Measurements from ENCODE around the gene PLXNB2.

PLXNB2 gene

DNA sequence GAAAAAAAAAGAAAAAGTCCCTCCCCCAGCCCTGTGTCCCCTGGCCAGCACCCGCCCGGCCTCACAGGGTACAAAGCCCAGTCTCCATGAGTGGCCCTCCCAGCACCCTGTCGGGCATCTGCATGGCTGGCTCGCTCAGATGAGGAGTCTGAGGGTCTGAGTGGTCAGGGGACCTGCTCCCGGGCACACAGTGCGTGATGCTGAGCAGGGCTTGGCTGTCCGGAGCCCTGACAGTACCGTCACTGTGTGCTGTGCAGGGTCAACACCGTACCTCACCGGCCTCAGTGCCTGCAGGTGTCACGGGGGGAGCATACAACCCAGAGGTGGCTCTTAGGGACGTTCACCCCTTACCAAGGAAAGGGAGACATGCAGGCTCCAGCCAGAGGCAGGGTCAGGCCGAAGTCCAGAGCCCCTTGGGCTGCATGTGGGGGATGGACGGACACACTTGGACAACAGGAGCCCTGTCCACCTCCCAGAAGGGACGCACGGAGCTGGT, 3.6 kb upstream of the PLXNB2 start:
- Histone ChIP-seq H3K4me3 (ENCODE audit: low read length) (no peak overlapping the region), H3K9ac (ENCODE audit: low read length) (no peak overlapping the region), H3K9me3 (replicated peaks; ENCODE audit: insufficient read depth, low read length) (no peaks in the 10 kb centered on the region), H3K4me2 (ENCODE audit: low read depth, low read length) (no peak overlapping the region), H2AFZ (ENCODE audit: low read length) (no peak overlapping the region), H3K4me1 (ENCODE audit: low read length) (peaks cover 32% of the 10 kb centered on the region), H3K79me2 (ENCODE audit: low read length) (peaks cover 22% of the 10 kb centered on the region), H4K20me1 (ENCODE audit: insufficient read depth, low read length) (no peaks in the 10 kb centered on the region), H3K27ac (ENCODE audit: low read length) (no peak overlapping the region), H3K36me3 (replicated peaks; ENCODE audit: insufficient read depth, low read length) (no peaks in the 10 kb centered on the region), H3F3A (ENCODE audit: insufficient read depth, low read length) (peaks cover 19% of the 10 kb centered on the region), H3K9me2 (replicated peaks; ENCODE audit: insufficient read depth, low read length) (no peaks in the 10 kb centered on the region), H3K27me3 (replicated peaks; ENCODE audit: insufficient read depth, low read length) (no peaks in the 10 kb centered on the region)
- no peak for TF ChIP-seq EZH2 (optimal IDR thresholded peaks at IDR 0.05; ENCODE audit: low read depth, low read length)
- no peak for TF ChIP-seq EZH2phosphoT487 (IDR thresholded peaks at IDR 0.05; ENCODE audit: low read length)
- TF ChIP-seq, protein P1, sequence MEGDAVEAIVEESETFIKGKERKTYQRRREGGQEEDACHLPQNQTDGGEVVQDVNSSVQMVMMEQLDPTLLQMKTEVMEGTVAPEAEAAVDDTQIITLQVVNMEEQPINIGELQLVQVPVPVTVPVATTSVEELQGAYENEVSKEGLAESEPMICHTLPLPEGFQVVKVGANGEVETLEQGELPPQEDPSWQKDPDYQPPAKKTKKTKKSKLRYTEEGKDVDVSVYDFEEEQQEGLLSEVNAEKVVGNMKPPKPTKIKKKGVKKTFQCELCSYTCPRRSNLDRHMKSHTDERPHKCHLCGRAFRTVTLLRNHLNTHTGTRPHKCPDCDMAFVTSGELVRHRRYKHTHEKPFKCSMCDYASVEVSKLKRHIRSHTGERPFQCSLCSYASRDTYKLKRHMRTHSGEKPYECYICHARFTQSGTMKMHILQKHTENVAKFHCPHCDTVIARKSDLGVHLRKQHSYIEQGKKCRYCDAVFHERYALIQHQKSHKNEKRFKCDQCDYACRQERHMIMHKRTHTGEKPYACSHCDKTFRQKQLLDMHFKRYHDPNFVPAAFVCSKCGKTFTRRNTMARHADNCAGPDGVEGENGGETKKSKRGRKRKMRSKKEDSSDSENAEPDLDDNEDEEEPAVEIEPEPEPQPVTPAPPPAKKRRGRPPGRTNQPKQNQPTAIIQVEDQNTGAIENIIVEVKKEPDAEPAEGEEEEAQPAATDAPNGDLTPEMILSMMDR (IDR thresholded peaks at IDR 0.05; ENCODE audit: low read length): no peak
- no peak for DNase-seq

DNA sequence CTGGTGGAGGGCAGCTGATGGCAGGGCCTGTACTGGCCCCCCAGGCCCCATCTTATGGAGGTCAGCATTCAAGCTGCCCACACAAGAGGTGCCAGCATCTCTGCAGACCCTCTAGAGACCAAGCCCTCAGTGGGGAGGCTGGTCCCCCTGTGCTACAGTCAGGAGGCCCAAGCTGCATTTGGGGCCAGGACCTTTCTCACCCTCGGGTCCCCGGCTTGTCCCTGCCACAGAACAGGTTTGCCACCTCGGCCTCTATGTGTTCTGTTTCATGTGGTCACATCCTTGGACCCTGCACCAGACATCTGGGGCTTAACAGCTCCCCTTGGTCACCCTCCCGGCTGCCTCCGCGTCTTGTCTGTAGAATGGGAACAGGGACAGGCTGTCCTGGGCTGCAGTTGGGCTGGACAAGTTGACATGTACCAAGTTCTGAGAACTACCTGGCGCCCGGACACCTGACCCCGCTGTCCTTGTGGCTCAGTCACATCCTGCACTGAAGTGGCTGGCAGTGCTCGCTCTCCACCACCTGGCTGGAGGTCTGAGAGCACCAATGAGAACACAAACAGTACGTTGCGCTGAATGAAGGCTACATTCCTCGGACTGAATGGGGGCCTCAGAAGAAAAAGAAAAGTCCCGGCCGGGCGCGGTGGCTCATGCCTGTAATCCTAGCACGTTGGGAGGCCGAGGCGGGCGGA, 2.7 kb upstream of the PLXNB2 start:
- Histone ChIP-seq H3K9me3 (replicated peaks; ENCODE audit: insufficient read depth, low read length) (no peaks in the 10 kb centered on the region), H3K4me1 (ENCODE audit: low read length) (peaks cover 28% of the 10 kb centered on the region), H3K9ac (ENCODE audit: low read length) (no peak overlapping the region), H2AFZ (ENCODE audit: low read length) (no peak overlapping the region), H3K27me3 (replicated peaks; ENCODE audit: insufficient read depth, low read length) (no peaks in the 10 kb centered on the region), H3F3A (ENCODE audit: insufficient read depth, low read length) (peaks cover 16% of the 10 kb centered on the region), H3K4me2 (ENCODE audit: low read depth, low read length) (no peak overlapping the region), H4K20me1 (ENCODE audit: insufficient read depth, low read length) (no peaks in the 10 kb centered on the region), H3K9me2 (replicated peaks; ENCODE audit: insufficient read depth, low read length) (no peaks in the 10 kb centered on the region), H3K27ac (ENCODE audit: low read length) (no peak overlapping the region), H3K4me3 (ENCODE audit: low read length) (no peak overlapping the region), H3K79me2 (ENCODE audit: low read length) (peaks cover 30% of the 10 kb centered on the region), H3K36me3 (replicated peaks; ENCODE audit: insufficient read depth, low read length) (no peaks in the 10 kb centered on the region)
- TF ChIP-seq EZH2 (optimal IDR thresholded peaks at IDR 0.05; ENCODE audit: low read depth, low read length) (no peak), EZH2phosphoT487 (IDR thresholded peaks at IDR 0.05; ENCODE audit: low read length) (no peak)
- TF ChIP-seq, protein P1 (IDR thresholded peaks at IDR 0.05; ENCODE audit: low read length): no peak
- no peak for DNase-seq

DNA sequence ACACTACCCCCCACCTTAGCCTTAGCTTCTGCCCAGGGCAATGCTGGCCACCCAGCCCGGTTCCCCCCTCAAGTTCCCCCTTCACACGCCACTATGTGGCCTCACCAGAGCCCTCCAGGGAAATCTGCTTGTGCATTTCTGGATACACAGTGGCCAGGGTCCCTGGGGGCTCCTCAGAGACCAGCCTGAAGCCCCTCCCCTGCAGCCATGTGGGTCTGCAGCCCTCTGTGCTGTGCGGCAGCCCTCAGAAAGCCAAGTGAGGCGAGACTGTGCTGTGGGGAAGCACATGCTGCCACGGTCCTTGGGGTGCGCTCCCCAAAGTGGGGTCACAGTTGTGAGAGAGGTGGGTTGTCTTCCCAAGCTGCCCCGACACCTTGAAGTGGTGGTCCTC, 2.1 kb upstream of the PLXNB2 start:
- Histone ChIP-seq H3K36me3 (replicated peaks; ENCODE audit: insufficient read depth, low read length) (no peaks in the 10 kb centered on the region), H3K27ac (ENCODE audit: low read length) (no peak overlapping the region), H3K79me2 (ENCODE audit: low read length) (peaks cover 35% of the 10 kb centered on the region), H3K4me1 (ENCODE audit: low read length) (peaks cover 22% of the 10 kb centered on the region), H3F3A (ENCODE audit: insufficient read depth, low read length) (peaks cover 10% of the 10 kb centered on the region), H3K9ac (ENCODE audit: low read length) (no peak overlapping the region), H3K4me2 (ENCODE audit: low read depth, low read length) (no peak overlapping the region), H3K4me3 (ENCODE audit: low read length) (no peak overlapping the region), H3K9me2 (replicated peaks; ENCODE audit: insufficient read depth, low read length) (no peaks in the 10 kb centered on the region), H3K9me3 (replicated peaks; ENCODE audit: insufficient read depth, low read length) (no peaks in the 10 kb centered on the region), H4K20me1 (ENCODE audit: insufficient read depth, low read length) (no peaks in the 10 kb centered on the region), H2AFZ (ENCODE audit: low read length) (no peak overlapping the region), H3K27me3 (replicated peaks; ENCODE audit: insufficient read depth, low read length) (no peaks in the 10 kb centered on the region)
- DNase-seq: no peak
- TF ChIP-seq, protein P1 (IDR thresholded peaks at IDR 0.05; ENCODE audit: low read length): no peak
- TF ChIP-seq EZH2phosphoT487 (IDR thresholded peaks at IDR 0.05; ENCODE audit: low read length) (no peak), EZH2 (optimal IDR thresholded peaks at IDR 0.05; ENCODE audit: low read depth, low read length) (no peak)
